WTC11 (cell line): Measurements from ENCODE around the gene DUSP9. TPM values are rescaled to one million over a fixed set of nuclear protein-coding genes. Genes with fewer than 3 reads are reported as not detected.

Source experiments
- ATAC-seq: fragments of 200-7000 bp; cut with Tn5 transposase; 2 replicates; pipeline ENCODE4 v1.10.0; 2021; ENCODE audit warnings: mild to moderate bottlenecking, moderate library complexity
- CTCF ChIA-PET: fragments of 300-600 bp; sonication (Branson Sonifier 250); formaldehyde crosslinking; loops from one replicate; lab custom pipeline; 2021; ENCODE audit warnings: antibody characterized with exemption; lab: Charles Lee
- POLR2A ChIA-PET: fragments of 350-600 bp; sonication (Branson Sonifier 250); formaldehyde crosslinking; loops from one replicate; lab custom pipeline; 2021; ENCODE audit warnings: antibody characterized with exemption; lab: Charles Lee
- DNase-seq: peaks from one replicate; pipeline ENCODE4 v3.0.0; 2021; ENCODE audit warnings: low spot score
- H3K27ac Mint-ChIP-seq: 2 replicates; pipeline ENCODE4 v1.8.0; 2021; ENCODE audit warnings: mixed read lengths
- H3K27me3 Mint-ChIP-seq: 2 replicates; pipeline ENCODE4 v1.8.0; 2021; ENCODE audit warnings: low read depth, mild to moderate bottlenecking, moderate library complexity, mixed read lengths
- H3K36me3 Mint-ChIP-seq: 2 replicates; pipeline ENCODE4 v1.8.0; 2021; ENCODE audit warnings: mixed read lengths
- H3K4me1 Mint-ChIP-seq: 2 replicates; pipeline ENCODE4 v1.8.0; 2022; ENCODE audit warnings: mixed read lengths
- H3K4me3 Mint-ChIP-seq: 2 replicates; pipeline ENCODE4 v1.8.0; 2021; ENCODE audit warnings: mild to moderate bottlenecking, moderate library complexity, mixed read lengths
- H3K9me3 Mint-ChIP-seq: 2 replicates; pipeline ENCODE4 v1.8.0; 2021; ENCODE audit warnings: mixed read lengths
- AR ChIP-seq: fragments of 250-450 bp; sonication (Bioruptor Pico); IDR thresholded peaks from 2 replicates; pipeline ENCODE4 v1.9.0; 2021; ENCODE audit warnings: mild to moderate bottlenecking
- CTCF ChIP-seq: fragments of 200-600 bp; IDR thresholded peaks from 2 replicates; pipeline ENCODE4 v1.8.0; 2022; ENCODE audit warnings: antibody characterized with exemption
- E2F4 ChIP-seq: sonication (generic); formaldehyde crosslinking; IDR thresholded peaks from 2 replicates; pipeline ENCODE4 v1.8.1; 2022; ENCODE audit warnings: low read depth, mild to moderate bottlenecking, moderate library complexity, missing genetic modification reagents, borderline replicate concordance
- KAT7 ChIP-seq: sonication (generic); formaldehyde crosslinking; IDR thresholded peaks from 2 replicates; pipeline ENCODE4 v1.8.1; 2023; ENCODE audit warnings: missing genetic modification reagents, mild to moderate bottlenecking, borderline replicate concordance
- MYBL2 ChIP-seq: sonication (generic); formaldehyde crosslinking; IDR thresholded peaks from 2 replicates; pipeline ENCODE4 v1.8.1; 2023; ENCODE audit warnings: mild to moderate bottlenecking, moderate library complexity, missing genetic modification reagents
- SMAD3 ChIP-seq: sonication (generic); formaldehyde crosslinking; IDR thresholded peaks from 2 replicates; pipeline ENCODE4 v1.8.0; 2022; ENCODE audit warnings: missing genetic modification reagents, mild to moderate bottlenecking, borderline replicate concordance
- SOX15 ChIP-seq: fragments of 250-450 bp; sonication (Bioruptor Pico); IDR thresholded peaks from 2 replicates; pipeline ENCODE4 v1.9.0; 2021; ENCODE audit warnings: mild to moderate bottlenecking
- TCF7 ChIP-seq: sonication (generic); formaldehyde crosslinking; IDR thresholded peaks from 2 replicates; pipeline ENCODE4 v1.8.0; 2022; ENCODE audit warnings: mild to moderate bottlenecking, low read depth, missing genetic modification reagents, moderate library complexity
- USF2 ChIP-seq: sonication (generic); formaldehyde crosslinking; IDR thresholded peaks from 2 replicates; pipeline ENCODE4 v1.8.1; 2023; ENCODE audit warnings: mild to moderate bottlenecking, missing genetic modification reagents, moderate library complexity
- ZBTB21 ChIP-seq: sonication (generic); formaldehyde crosslinking; IDR thresholded peaks from 2 replicates; pipeline ENCODE4 v1.8.1; 2023; ENCODE audit warnings: mild to moderate bottlenecking, missing genetic modification reagents, borderline replicate concordance
- ZBTB43 ChIP-seq: sonication (generic); formaldehyde crosslinking; IDR thresholded peaks from 2 replicates; pipeline ENCODE4 v1.8.1; 2023; ENCODE audit warnings: mild to moderate bottlenecking, missing genetic modification reagents
- ZNF232 ChIP-seq: sonication (generic); formaldehyde crosslinking; IDR thresholded peaks from 2 replicates; pipeline ENCODE4 v1.8.0; 2022; ENCODE audit warnings: mild to moderate bottlenecking, missing genetic modification reagents
- ZNF512 ChIP-seq: sonication (generic); formaldehyde crosslinking; IDR thresholded peaks from 2 replicates; pipeline ENCODE4 v1.8.1; 2022; ENCODE audit warnings: missing genetic modification reagents, borderline replicate concordance
- total RNA-seq: library from RNA; stranded (reverse); gene quantifications from 3 replicates; pipeline ENCODE4 v1.2.3, GENCODE V29; 2021

DUSP9 gene
- total RNA-seq, 1 experiment from 2014 or later = 2.5 TPM

GRCh38 chrX:153649178-153649914 lies 2.3 kb downstream of the DUSP9 start:
- no peaks in the 10 kb centered on the region for H3K36me3 Mint-ChIP-seq
- H3K27me3 Mint-ChIP-seq = peaks cover 50% of the 10 kb centered on the region
- H3K4me1 Mint-ChIP-seq = no peaks in the 10 kb centered on the region
- CTCF ChIA-PET = interaction anchor here (0.5 to 10.6 kb wide), 18 partner anchors 9 to 110 kb away, joined by 3 to 153 read pairs (median 6); no protein-coding TSS in a partner anchor
- no peak for TF ChIP-seq SOX15 (CRISPR knock-in tag)
- TF ChIP-seq MYBL2 (CRISPR knock-in tag) = no peak
- TF ChIP-seq CTCF = no peak
- TF ChIP-seq ZBTB43 (CRISPR knock-in tag) = no peak
- no peak for TF ChIP-seq ZBTB21 (CRISPR knock-in tag)
- no peak for TF ChIP-seq E2F4
- TF ChIP-seq ZNF232 = no peak
- no peak for TF ChIP-seq AR (CRISPR knock-in tag)
- no peak for TF ChIP-seq TCF7 (CRISPR knock-in tag)
- no peak for TF ChIP-seq ZNF512 (CRISPR knock-in tag)
- TF ChIP-seq SMAD3 (CRISPR knock-in tag) = no peak
- no peak for TF ChIP-seq USF2
- no peak for TF ChIP-seq KAT7 (CRISPR knock-in tag)
- ATAC-seq = peak; percentile 73
- DNase-seq = peak; percentile 73
- no peak overlapping the region for H3K27ac Mint-ChIP-seq
- POLR2A ChIA-PET = no interaction called here
- no peaks in the 10 kb centered on the region; the same call in 1 of the 2 replicates for H3K9me3 Mint-ChIP-seq
- H3K4me3 Mint-ChIP-seq = no peak overlapping the region
